Glutamatergic neuron (in vitro differentiated cells): ENCODE results near the gene FHIT. TPM values are rescaled to one million over a fixed set of nuclear protein-coding genes. Genes with fewer than 3 reads are reported as not detected.
"Not testable (repeated sequence)": the region's sequence is repeated elsewhere in the genome, so short reads cannot be mapped to it uniquely, and the experiment has no call there.

Source experiments
- DNase-seq: peaks from one replicate; pipeline ENCODE4 v3.0.0; 2022
- H3K27ac Mint-ChIP-seq: one replicate; pipeline ENCODE4 v1.8.0; 2020; ENCODE audit warnings: mild to moderate bottlenecking, mixed read lengths, inconsistent platforms; ENCODE audit not compliant: unreplicated experiment
- H3K27me3 Mint-ChIP-seq: one replicate; pipeline ENCODE4 v1.8.0; 2020; ENCODE audit warnings: mild to moderate bottlenecking, moderate library complexity, mixed read lengths, inconsistent platforms; ENCODE audit not compliant: unreplicated experiment
- H3K36me3 Mint-ChIP-seq: one replicate; pipeline ENCODE4 v1.8.0; 2020; ENCODE audit warnings: mild to moderate bottlenecking, mixed read lengths, inconsistent platforms; ENCODE audit not compliant: unreplicated experiment
- H3K4me1 Mint-ChIP-seq: one replicate; pipeline ENCODE4 v1.8.0; 2020; ENCODE audit warnings: mild to moderate bottlenecking, low read depth, mixed read lengths, inconsistent platforms; ENCODE audit not compliant: unreplicated experiment
- H3K4me3 Mint-ChIP-seq: one replicate; pipeline ENCODE4 v1.8.0; 2020; ENCODE audit warnings: mild to moderate bottlenecking, mixed read lengths, inconsistent platforms; ENCODE audit not compliant: unreplicated experiment
- H3K9me3 Mint-ChIP-seq: one replicate; pipeline ENCODE4 v1.8.0; 2020; ENCODE audit warnings: mild to moderate bottlenecking, moderate library complexity, mixed read lengths, inconsistent platforms; ENCODE audit not compliant: unreplicated experiment
- CTCF ChIP-seq: fragments of 200-600 bp; sonication (generic); IDR thresholded peaks from one replicate; pipeline ENCODE4 v1.5.0; 2021; ENCODE audit not compliant: partially characterized antibody, unreplicated experiment
- total RNA-seq: library from RNA; stranded (reverse); fragmentation: NEBNext Ultra II Directional; extraction: Animal tissue kit (Norgen Biotek cat#: 25700); gene quantifications from one replicate; pipeline ENCODE4 v1.2.1, GENCODE V29; 2021; ENCODE audit not compliant: unreplicated experiment

Gene FHIT
- total RNA-seq, 1 donor from 2014 or later, result 15.2 TPM

GRCh38 chr3:60989626-60990441 is 261.4 kb downstream of the FHIT start:
- no peak overlapping the region for H3K27ac Mint-ChIP-seq
- no peaks in the 10 kb centered on the region for H3K27me3 Mint-ChIP-seq
- H3K4me3 Mint-ChIP-seq, result no peak overlapping the region
- H3K9me3 Mint-ChIP-seq, result no peaks in the 10 kb centered on the region
- TF ChIP-seq CTCF, result no peak
- H3K36me3 Mint-ChIP-seq, result peaks cover 13% of the 10 kb centered on the region
- H3K4me1 Mint-ChIP-seq, result no peaks in the 10 kb centered on the region
- DNase-seq, result no peak

- H3K36me3 Mint-ChIP-seq, result peaks cover 21% of the 10 kb centered on the region
- H3K4me1 Mint-ChIP-seq, H3K27ac Mint-ChIP-seq, H3K9me3 Mint-ChIP-seq, H3K27me3 Mint-ChIP-seq, H3K4me3 Mint-ChIP-seq, DNase-seq: not testable (repeated sequence)
These were observed 264.1 kb downstream of the FHIT start for GRCh38 chr3:60987191-60987590.

- Mint-ChIP-seq H3K9me3 (no peaks in the 10 kb centered on the region), H3K4me1 (no peaks in the 10 kb centered on the region)
- DNase-seq, result no peak
These were observed 264.7 kb downstream of the FHIT start for GRCh38 chr3:60986552-60986951.

GRCh38 chr3:60983906-60984305 is 267.3 kb downstream of the FHIT start:
- no peak for TF ChIP-seq CTCF
- Mint-ChIP-seq H3K27me3 (no peaks in the 10 kb centered on the region), H3K27ac (no peak overlapping the region), H3K4me3 (no peak overlapping the region), H3K4me1 (no peaks in the 10 kb centered on the region), H3K36me3 (peaks cover 21% of the 10 kb centered on the region), H3K9me3 (peaks cover 2% of the 10 kb centered on the region)
- no peak for DNase-seq

More at GRCh38 chr3:60986552-60986951, 264.7 kb downstream of the FHIT start:
- peaks cover 21% of the 10 kb centered on the region for H3K36me3 Mint-ChIP-seq
- no peak overlapping the region for H3K4me3 Mint-ChIP-seq
- no peaks in the 10 kb centered on the region for H3K27me3 Mint-ChIP-seq
- no peak for TF ChIP-seq CTCF
- no peak overlapping the region for H3K27ac Mint-ChIP-seq

DNA sequence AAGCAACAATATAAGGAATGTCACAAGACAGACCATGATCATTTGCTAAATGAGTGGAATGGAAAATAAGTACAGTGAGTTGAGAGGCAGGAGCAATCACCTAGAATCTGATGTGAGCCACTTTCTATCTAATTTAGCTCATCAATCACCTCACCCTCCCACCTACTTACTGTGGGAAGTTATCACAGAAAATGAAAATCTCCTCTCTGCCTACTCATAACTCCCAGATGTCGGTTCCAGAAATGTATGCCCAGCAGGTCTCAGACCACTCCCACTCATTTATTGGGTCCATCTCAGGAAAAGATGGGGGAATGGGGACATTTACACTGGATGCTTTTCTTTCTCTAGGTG is 270.9 kb downstream of the FHIT start:
- Mint-ChIP-seq H3K9me3 (peaks cover 2% of the 10 kb centered on the region), H3K27me3 (no peaks in the 10 kb centered on the region), H3K27ac (no peak overlapping the region), H3K36me3 (peaks cover 10% of the 10 kb centered on the region), H3K4me1 (no peaks in the 10 kb centered on the region), H3K4me3 (no peak overlapping the region)
- DNase-seq, result no peak
- TF ChIP-seq CTCF, result no peak
